Omental fat pad (tissue), 4 donors: ENCODE measurements around the gene ATG10. TPM values are rescaled to one million over a fixed set of nuclear protein-coding genes. Genes with fewer than 3 reads are reported as not detected.
A peak's percentile ranks its signal among the peaks of the same experiment; 100 is the strongest.
"Not testable (repeated sequence)": the region's sequence is repeated elsewhere in the genome, so short reads cannot be mapped to it uniquely, and the experiment has no call there.

Experiments used
- ATAC-seq: fragments of 150-250 bp; one replicate; pipeline ENCODE4 v1.9.1; 2016; ENCODE audit warnings: mild to moderate bottlenecking, moderate library complexity; ENCODE audit not compliant: low FRiP score
- DNase-seq: peaks from one replicate; pipeline ENCODE4 v3.0.0-alpha.2; 2019; ENCODE audit warnings: low spot score
- CTCF ChIP-seq, 3 donors: fragments of 450-650 bp; IDR thresholded peaks; one replicate each; pipeline ENCODE4 v1.5.1; 2016 to 2017; ENCODE audit warnings: antibody characterized with exemption in 3 of 3, mild to moderate bottlenecking in 3 of 3, moderate library complexity in 2 of 3
- total RNA-seq, 4 donors: library from RNA; depleted of rRNA; stranded (reverse); fragments of >200 nt; gene quantifications; one replicate each; pipeline ENCODE4 v1.1.0, GENCODE V29; 2016

ATG10 gene
- total RNA-seq, 4 donors from 2014 or later = 2.4 to 18.4 (median 5.2) TPM

- TF ChIP-seq CTCF (IDR thresholded peaks at IDR 0.05) = no peak
- no peak for DNase-seq
- ATAC-seq = peak; percentile 78
Measured at GRCh38 chr5:82045554-82046275, 73.9 kb downstream of the ATG10 start.

GRCh38 chr5:82046276-82046647 lies 74.4 kb downstream of the ATG10 start:
- TF ChIP-seq CTCF (IDR thresholded peaks at IDR 0.05) = no peak
- no peak for ATAC-seq

GRCh38 chr5:82050955-82051354 lies 79.1 kb downstream of the ATG10 start:
- no peak for DNase-seq
- no peak for ATAC-seq
- no peak for TF ChIP-seq CTCF (IDR thresholded peaks at IDR 0.05)

More at GRCh38 chr5:82046276-82046647, 74.4 kb downstream of the ATG10 start:
- no peak for DNase-seq

- TF ChIP-seq CTCF (IDR thresholded peaks at IDR 0.05) = no peak
- no peak for ATAC-seq
Measured at GRCh38 chr5:82054004-82054710, 82.3 kb downstream of the ATG10 start.

GRCh38 chr5:82057051-82057450 lies 85.2 kb downstream of the ATG10 start:
- DNase-seq (no peak), ATAC-seq (no peak)
- no peak for TF ChIP-seq CTCF (IDR thresholded peaks at IDR 0.05)

More at GRCh38 chr5:82054004-82054710, 82.3 kb downstream of the ATG10 start:
- DNase-seq = no peak

- no peak for TF ChIP-seq CTCF (IDR thresholded peaks at IDR 0.05)
- no peak for ATAC-seq
- DNase-seq = no peak
Measured at GRCh38 chr5:82058710-82059109, 86.9 kb downstream of the ATG10 start.

GRCh38 chr5:82066791-82067190 lies 95.0 kb downstream of the ATG10 start:
- DNase-seq (no peak), ATAC-seq (no peak)
- no peak for TF ChIP-seq CTCF (IDR thresholded peaks at IDR 0.05)

GRCh38 chr5:82068042-82068441 lies 96.2 kb downstream of the ATG10 start:
- DNase-seq, ATAC-seq: not testable (repeated sequence)
